SU-DHL-6 (cell line): ENCODE results near the gene TASOR2.
A peak's percentile ranks its signal among the peaks of the same experiment; 100 is the strongest.

Experiments
- H2AFZ ChIP-seq: fragments of 200-600 bp; sonication (generic); 2 replicates; pipeline ENCODE4 v1.6.1; 2014; ENCODE audit warnings: low read depth, mild to moderate bottlenecking, moderate library complexity, mixed read lengths, antibody characterized with exemption, low read length; ENCODE audit not compliant: severe bottlenecking
- H3F3A ChIP-seq: fragments of 200-600 bp; shearing (Covaris generic); 2 replicates; pipeline ENCODE4 v1.6.0; 2016; ENCODE audit warnings: antibody characterized with exemption, mild to moderate bottlenecking; ENCODE audit not compliant: insufficient read depth
- H3K27ac ChIP-seq: fragments of 200-600 bp; sonication (generic); 2 replicates; pipeline ENCODE4 v1.5.1; 2016; ENCODE audit warnings: low read depth, mild to moderate bottlenecking, low read length, moderate library complexity, mixed read lengths
- H3K27me3 ChIP-seq: fragments of 200-600 bp; sonication (generic), shearing (Covaris generic); 2 replicates; pipeline ENCODE4 v1.6.0; 2014; ENCODE audit warnings: mild to moderate bottlenecking, low read length
- H3K36me3 ChIP-seq: fragments of 200-600 bp; sonication (generic); 2 replicates; pipeline ENCODE4 v1.6.1; 2014; ENCODE audit warnings: mild to moderate bottlenecking, low read length, mixed read lengths
- H3K4me2 ChIP-seq: fragments of 300-600, 200-600 bp; shearing (Covaris generic), sonication (generic); 2 replicates; pipeline ENCODE4 v1.6.0; 2014; ENCODE audit warnings: low read length, low read depth, mild to moderate bottlenecking; ENCODE audit not compliant: poor library complexity, severe bottlenecking
- H3K4me3 ChIP-seq: fragments of 200-600 bp; sonication (generic); 2 replicates; pipeline ENCODE4 v1.5.1; 2014; ENCODE audit warnings: antibody characterized with exemption, low read length, mild to moderate bottlenecking, mixed read lengths; ENCODE audit not compliant: insufficient read depth, poor library complexity, severe bottlenecking
- H3K79me2 ChIP-seq: fragments of 200-600 bp; sonication (generic); 2 replicates; pipeline ENCODE4 v1.6.1; 2014; ENCODE audit warnings: mild to moderate bottlenecking, low read length, moderate library complexity; ENCODE audit not compliant: insufficient read depth
- H3K9ac ChIP-seq: fragments of 200-600 bp; sonication (generic); 2 replicates; pipeline ENCODE4 v1.7.0; 2014; ENCODE audit warnings: mild to moderate bottlenecking, low read length
- H3K9me2 ChIP-seq: fragments of 200-600 bp; sonication (generic); replicated peaks from 2 replicates; pipeline ENCODE4 v1.6.1; 2014; ENCODE audit warnings: low read length; ENCODE audit not compliant: insufficient read depth
- H3K9me3 ChIP-seq: fragments of 200-600 bp; sonication (generic); 2 replicates; pipeline ENCODE4 v1.6.1; 2014; ENCODE audit warnings: low read length, mixed read lengths; ENCODE audit not compliant: insufficient read depth
- H4K20me1 ChIP-seq: fragments of 200-600 bp; sonication (generic); 2 replicates; pipeline ENCODE4 v1.6.1; 2014; ENCODE audit warnings: low read depth, mild to moderate bottlenecking, antibody characterized with exemption, low read length, moderate library complexity, mixed read lengths
- EZH2phosphoT487 ChIP-seq: fragments of 200-600 bp; sonication (generic), shearing (Covaris generic); conservative IDR thresholded peaks from 2 replicates; pipeline ENCODE4 v1.6.1; 2018; ENCODE audit warnings: mild to moderate bottlenecking, antibody characterized with exemption, low read length, moderate library complexity, mixed read lengths
- TF ChIP-seq, protein P1 (sequence below): fragments of 200-600 bp; sonication (generic); IDR thresholded peaks from one replicate; pipeline ENCODE4 v1.5.1; 2017; ENCODE audit warnings: antibody characterized with exemption, mild to moderate bottlenecking, low read length, moderate library complexity; ENCODE audit not compliant: insufficient read depth, poor library complexity, severe bottlenecking

Gene TASOR2

DNA sequence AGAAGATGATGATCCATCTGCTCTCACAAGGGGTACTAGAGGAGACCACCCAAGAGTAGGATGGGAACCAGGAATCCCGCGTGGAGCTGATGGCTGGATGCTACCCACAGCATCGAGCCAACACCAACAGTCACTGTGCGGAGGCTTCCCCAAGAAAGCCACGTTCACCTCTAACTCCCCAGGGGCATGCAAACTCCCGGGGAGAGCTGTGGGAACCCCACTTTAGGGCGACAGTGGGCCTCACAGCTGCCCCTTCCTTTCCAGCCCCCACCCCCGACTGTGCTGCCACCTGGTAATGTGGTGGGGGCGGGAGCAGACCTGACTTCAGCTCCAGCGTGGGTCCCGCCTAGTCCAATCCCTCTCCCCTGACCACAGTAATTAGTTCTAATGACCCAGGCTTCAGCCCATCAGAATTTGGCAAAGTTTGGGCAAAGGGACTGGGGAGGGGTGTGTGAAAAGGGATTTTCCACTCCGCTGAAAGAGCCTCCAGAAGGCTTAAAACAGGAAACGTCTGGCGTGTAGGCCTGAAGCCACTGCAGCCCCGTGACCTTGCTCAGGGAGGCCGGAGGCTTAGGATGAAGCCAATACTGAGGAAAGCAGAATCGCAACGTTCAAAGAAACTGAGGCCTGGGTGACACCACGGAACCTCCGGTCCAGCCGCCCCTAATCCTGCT is 38.6 kb upstream of the TASOR2 start:
- Histone ChIP-seq H3K9ac (0 out of 2 replicates have a peak overlapping the region, but pooled peaks have one; percentile 11), H3K4me2 (peak overlapping the region; percentile 18), H3K9me2 (no peaks in the 10 kb centered on the region), H3K36me3 (no peaks in the 10 kb centered on the region; the same call in 1 of the 2 replicates), H3K4me3 (no peak overlapping the region), H3K27ac (peak overlapping the region; percentile 25), H2AFZ (no peak overlapping the region), H3K9me3 (no peaks in the 10 kb centered on the region), H3K79me2 (no peaks in the 10 kb centered on the region), H3K27me3 (no peaks in the 10 kb centered on the region), H4K20me1 (no peaks in the 10 kb centered on the region), H3F3A (no peaks in the 10 kb centered on the region)
- TF ChIP-seq, protein P1, sequence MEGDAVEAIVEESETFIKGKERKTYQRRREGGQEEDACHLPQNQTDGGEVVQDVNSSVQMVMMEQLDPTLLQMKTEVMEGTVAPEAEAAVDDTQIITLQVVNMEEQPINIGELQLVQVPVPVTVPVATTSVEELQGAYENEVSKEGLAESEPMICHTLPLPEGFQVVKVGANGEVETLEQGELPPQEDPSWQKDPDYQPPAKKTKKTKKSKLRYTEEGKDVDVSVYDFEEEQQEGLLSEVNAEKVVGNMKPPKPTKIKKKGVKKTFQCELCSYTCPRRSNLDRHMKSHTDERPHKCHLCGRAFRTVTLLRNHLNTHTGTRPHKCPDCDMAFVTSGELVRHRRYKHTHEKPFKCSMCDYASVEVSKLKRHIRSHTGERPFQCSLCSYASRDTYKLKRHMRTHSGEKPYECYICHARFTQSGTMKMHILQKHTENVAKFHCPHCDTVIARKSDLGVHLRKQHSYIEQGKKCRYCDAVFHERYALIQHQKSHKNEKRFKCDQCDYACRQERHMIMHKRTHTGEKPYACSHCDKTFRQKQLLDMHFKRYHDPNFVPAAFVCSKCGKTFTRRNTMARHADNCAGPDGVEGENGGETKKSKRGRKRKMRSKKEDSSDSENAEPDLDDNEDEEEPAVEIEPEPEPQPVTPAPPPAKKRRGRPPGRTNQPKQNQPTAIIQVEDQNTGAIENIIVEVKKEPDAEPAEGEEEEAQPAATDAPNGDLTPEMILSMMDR = no peak
- TF ChIP-seq EZH2phosphoT487 = no peak

DNA sequence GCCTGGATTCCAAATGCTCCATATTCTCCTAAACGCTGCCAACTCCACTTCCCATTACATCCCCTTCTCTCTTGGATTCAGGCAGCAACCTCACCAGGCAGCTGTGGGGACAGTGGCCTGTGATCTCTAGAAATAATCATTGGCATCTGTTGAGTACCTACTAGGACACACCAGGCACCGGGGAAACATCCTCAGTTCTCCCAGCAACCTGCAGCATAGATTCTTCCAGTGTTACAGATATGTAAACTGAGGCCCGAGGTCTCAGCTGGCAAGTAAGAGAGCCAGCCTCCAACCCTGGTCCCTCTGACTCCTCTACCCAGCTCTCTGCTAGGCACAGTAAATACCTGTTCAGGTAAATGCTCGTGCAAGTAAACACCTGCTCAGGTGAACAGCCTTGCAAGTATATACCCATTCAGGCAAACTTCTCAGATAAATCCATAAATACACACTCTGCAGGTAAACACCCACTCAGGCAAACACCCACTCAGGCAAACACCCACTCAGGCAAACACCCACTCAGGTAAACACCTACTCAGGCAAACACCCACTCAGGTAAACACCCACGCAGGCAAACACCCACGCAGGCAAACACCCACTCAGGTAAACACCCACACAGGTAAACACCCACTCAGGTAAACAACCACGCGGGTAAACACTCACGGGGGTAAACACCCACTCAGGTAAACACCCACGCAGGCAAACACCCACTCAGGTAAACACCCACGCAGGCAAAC is 37.0 kb upstream of the TASOR2 start:
- H3K9me2 ChIP-seq = no peaks in the 10 kb centered on the region
- no peaks in the 10 kb centered on the region for H3K79me2 ChIP-seq
- no peak overlapping the region for H3K4me2 ChIP-seq
- no peaks in the 10 kb centered on the region for H3F3A ChIP-seq
- H3K27ac ChIP-seq = no peak overlapping the region
- no peak overlapping the region for H3K4me3 ChIP-seq
- no peak overlapping the region for H2AFZ ChIP-seq
- H3K27me3 ChIP-seq = no peaks in the 10 kb centered on the region
- H4K20me1 ChIP-seq = no peaks in the 10 kb centered on the region
- TF ChIP-seq, protein P1 = no peak
- TF ChIP-seq EZH2phosphoT487 = no peak
- H3K9me3 ChIP-seq = no peaks in the 10 kb centered on the region
- H3K9ac ChIP-seq = no peak overlapping the region
- no peaks in the 10 kb centered on the region; the same call in 1 of the 2 replicates for H3K36me3 ChIP-seq

DNA sequence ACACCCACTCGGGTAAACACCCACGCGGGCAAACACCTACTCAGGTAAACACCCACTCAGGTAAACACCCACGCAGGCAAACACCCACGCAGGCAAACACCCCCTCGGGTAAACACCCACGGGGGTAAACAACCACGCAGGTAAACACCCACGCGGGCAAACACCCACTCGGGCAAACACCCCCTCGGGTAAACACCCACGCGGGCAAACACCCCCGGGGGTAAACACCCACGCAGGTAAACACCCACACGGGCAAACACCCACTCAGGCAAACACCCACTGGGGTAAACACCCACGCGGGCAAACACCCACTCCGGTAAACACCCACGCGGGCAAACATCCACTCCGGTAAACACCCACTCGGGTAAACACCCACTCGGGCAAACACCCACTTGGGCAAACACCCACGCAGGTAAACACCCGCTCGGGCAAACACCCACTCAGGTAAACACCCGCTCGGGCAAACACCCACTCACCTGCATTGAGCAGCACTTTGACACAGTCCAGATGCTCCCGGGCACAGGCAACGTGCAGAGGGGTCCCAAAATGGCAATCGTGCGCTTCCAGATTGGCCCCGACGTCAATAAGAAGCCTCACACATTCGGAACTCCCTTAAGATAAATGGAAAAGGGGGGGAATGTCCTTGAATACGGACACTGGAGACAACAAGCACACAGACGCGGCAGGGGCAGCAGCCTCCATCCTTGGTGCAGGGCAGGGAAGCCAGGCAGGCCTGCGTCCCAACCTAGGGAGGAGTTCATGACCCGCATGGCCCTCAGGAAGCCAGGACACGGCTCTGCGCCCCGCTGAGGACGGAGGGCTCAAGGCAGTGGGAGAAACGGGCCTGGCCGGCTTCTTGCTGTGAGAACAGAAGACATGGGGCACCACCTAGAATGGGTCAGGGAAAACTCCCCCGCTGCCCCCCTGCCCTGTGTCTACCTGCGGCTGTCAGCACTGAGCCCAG is 35.9 kb upstream of the TASOR2 start:
- H3K4me2 ChIP-seq = no peak overlapping the region
- no peak overlapping the region for H2AFZ ChIP-seq
- H3K27ac ChIP-seq = no peak overlapping the region
- H3K9ac ChIP-seq = no peak overlapping the region
- H3K9me2 ChIP-seq = no peaks in the 10 kb centered on the region
- no peaks in the 10 kb centered on the region for H3K27me3 ChIP-seq
- H3K4me3 ChIP-seq = no peak overlapping the region
- no peaks in the 10 kb centered on the region for H3K36me3 ChIP-seq
- 0 out of 2 replicates have a peak, but pooled peaks cover under 1% of the 10 kb centered on the region for H3F3A ChIP-seq
- no peak for TF ChIP-seq EZH2phosphoT487
- TF ChIP-seq, protein P1 = no peak
- H3K9me3 ChIP-seq = no peaks in the 10 kb centered on the region
- no peaks in the 10 kb centered on the region for H4K20me1 ChIP-seq
- no peaks in the 10 kb centered on the region for H3K79me2 ChIP-seq
